H9 (cell line): ENCODE data around the gene TSNAX. TPM values are rescaled to one million over a fixed set of nuclear protein-coding genes. Genes with fewer than 3 reads are reported as not detected.

Source experiments
- DNase-seq: peaks from one replicate; pipeline ENCODE4 v3.0.0-alpha.2; 2017
- H2AFZ ChIP-seq: one replicate; pipeline ENCODE4 v1.6.1; 2013; ENCODE audit warnings: mild to moderate bottlenecking, low read length, control low read depth, moderate library complexity
- H2AK5ac ChIP-seq: 2 replicates; pipeline ENCODE4 v1.6.1; 2013; ENCODE audit warnings: low read length, control low read depth, mixed read lengths; ENCODE audit not compliant: insufficient read length
- H2BK120ac ChIP-seq: one replicate; pipeline ENCODE4 v1.6.1; 2013; ENCODE audit warnings: low read depth, mild to moderate bottlenecking, low read length, control low read depth, inconsistent platforms; ENCODE audit not compliant: poor library complexity, severe bottlenecking
- H2BK12ac ChIP-seq: 2 replicates; pipeline ENCODE4 v1.6.1; 2013; ENCODE audit warnings: low read length, control low read depth, mixed read lengths, low read depth; ENCODE audit not compliant: insufficient read length
- H2BK15ac ChIP-seq: 2 replicates; pipeline ENCODE4 v1.6.1; 2013; ENCODE audit warnings: low read depth, low read length, control low read depth
- H2BK20ac ChIP-seq: one replicate; pipeline ENCODE4 v1.6.1; 2013; ENCODE audit warnings: low read depth, mild to moderate bottlenecking, low read length, control low read depth, inconsistent platforms; ENCODE audit not compliant: poor library complexity, severe bottlenecking
- H2BK5ac ChIP-seq: 2 replicates; pipeline ENCODE4 v1.6.1; 2013; ENCODE audit warnings: low read length, control low read depth, mixed read lengths; ENCODE audit not compliant: insufficient read length
- H3K14ac ChIP-seq: 2 replicates; pipeline ENCODE4 v1.6.1; 2013; ENCODE audit warnings: low read length, control low read depth; ENCODE audit not compliant: insufficient read depth
- H3K18ac ChIP-seq: 2 replicates; pipeline ENCODE4 v1.6.1; 2013; ENCODE audit warnings: low read depth, mild to moderate bottlenecking, mixed read lengths, low read length, control low read depth; ENCODE audit not compliant: insufficient read length
- H3K23ac ChIP-seq: 2 replicates; pipeline ENCODE4 v1.6.1; 2013; ENCODE audit warnings: low read length, control low read depth, mixed read lengths, low read depth; ENCODE audit not compliant: insufficient read length
- H3K23me2 ChIP-seq: 2 replicates; pipeline ENCODE4 v1.6.1; 2013; ENCODE audit warnings: low read depth, mild to moderate bottlenecking, mixed read lengths, low read length, control low read depth; ENCODE audit not compliant: insufficient read length, poor library complexity, severe bottlenecking
- H3K27ac ChIP-seq: 2 replicates; pipeline ENCODE4 v1.5.1; 2013; ENCODE audit warnings: low read length, control low read depth, mixed read lengths, low read depth; ENCODE audit not compliant: insufficient read length
- H3K27me3 ChIP-seq: 2 replicates; pipeline ENCODE4 v1.6.1; 2013; ENCODE audit warnings: low read length, control low read depth, inconsistent platforms; ENCODE audit not compliant: insufficient read depth
- H3K4ac ChIP-seq: 2 replicates; pipeline ENCODE4 v1.6.1; 2013; ENCODE audit warnings: low read depth, mild to moderate bottlenecking, control low read depth, inconsistent platforms, low read length, moderate library complexity
- H3K4me1 ChIP-seq: 2 replicates; pipeline ENCODE4 v1.6.1; 2013; ENCODE audit warnings: low read length, control low read depth, inconsistent platforms; ENCODE audit not compliant: insufficient read depth
- H3K4me2 ChIP-seq: 2 replicates; pipeline ENCODE4 v1.6.1; 2013; ENCODE audit warnings: low read length, control low read depth, mixed read lengths; ENCODE audit not compliant: insufficient read length, insufficient read depth
- H3K56ac ChIP-seq: 2 replicates; pipeline ENCODE4 v1.6.1; 2013; ENCODE audit warnings: low read depth, mild to moderate bottlenecking, mixed read lengths, low read length, control low read depth; ENCODE audit not compliant: insufficient read length
- H3K79me1 ChIP-seq: 2 replicates; pipeline ENCODE4 v1.6.1; 2013; ENCODE audit warnings: low read depth, mild to moderate bottlenecking, moderate library complexity, low read length, control low read depth, inconsistent platforms; ENCODE audit not compliant: insufficient read depth, poor library complexity, severe bottlenecking
- H3K79me2 ChIP-seq: 2 replicates; pipeline ENCODE4 v1.6.1; 2013; ENCODE audit warnings: low read length, control low read depth, inconsistent platforms; ENCODE audit not compliant: insufficient read depth
- H3K9ac ChIP-seq: 2 replicates; pipeline ENCODE4 v1.6.1; 2013; ENCODE audit warnings: low read length, control low read depth, mixed read lengths; ENCODE audit not compliant: insufficient read length; ENCODE audit errors: extremely low read depth
- H3K9me3 ChIP-seq: one replicate; pipeline ENCODE4 v1.6.1; 2013; ENCODE audit warnings: low read depth, low read length, inconsistent platforms; ENCODE audit not compliant: control insufficient read depth
- H3T11ph ChIP-seq: one replicate; pipeline ENCODE4 v1.6.1; 2013; ENCODE audit warnings: mild to moderate bottlenecking, low read length, control low read depth, inconsistent platforms
- H4K20me1 ChIP-seq: one replicate; pipeline ENCODE4 v1.6.1; 2013; ENCODE audit not compliant: control insufficient read depth, insufficient read length, insufficient read depth
- H4K5ac ChIP-seq: 2 replicates; pipeline ENCODE4 v1.6.1; 2013; ENCODE audit warnings: low read depth, mild to moderate bottlenecking, mixed read lengths, low read length, control low read depth; ENCODE audit not compliant: insufficient read length
- H4K8ac ChIP-seq: replicated peaks from 2 replicates; pipeline ENCODE4 v1.6.1; 2013; ENCODE audit warnings: low read length, control low read depth, mixed read lengths, low read depth; ENCODE audit not compliant: insufficient read length
- H4K91ac ChIP-seq: 2 replicates; pipeline ENCODE4 v1.6.1; 2013; ENCODE audit warnings: low read depth, mild to moderate bottlenecking, moderate library complexity, mixed read lengths, low read length, control low read depth; ENCODE audit not compliant: insufficient read length
- H3K27ac Mint-ChIP-seq, 3 experiments: 2 replicates in 2 of 3; 3 replicates in 1 of 3; pipeline ENCODE4 v1.8.0; 2020 to 2021; ENCODE audit warnings: mixed read lengths in 3 of 3, mild to moderate bottlenecking in 1 of 3, moderate library complexity in 1 of 3
- H3K27me3 Mint-ChIP-seq: 2 replicates; pipeline ENCODE4 v1.8.0; 2021; ENCODE audit warnings: low read depth, mild to moderate bottlenecking, moderate library complexity, mixed read lengths
- H3K36me3 Mint-ChIP-seq, 3 experiments: 2 replicates in 2 of 3; 3 replicates in 1 of 3; pipeline ENCODE4 v1.8.0; 2020 to 2021; ENCODE audit warnings: low read depth in 3 of 3, mixed read lengths in 3 of 3; ENCODE audit not compliant: insufficient read depth in 1 of 3
- H3K4me1 Mint-ChIP-seq, 2 experiments: 2 replicates each; pipeline ENCODE4 v1.8.0; 2020; ENCODE audit warnings: mixed read lengths in 2 of 2
- H3K4me3 Mint-ChIP-seq, 2 experiments: 2 replicates in 1 of 2; 3 replicates in 1 of 2; pipeline ENCODE4 v1.8.0; 2020 to 2021; ENCODE audit warnings: mild to moderate bottlenecking in 2 of 2, mixed read lengths in 2 of 2, moderate library complexity in 1 of 2
- H3K9me3 Mint-ChIP-seq, 2 experiments: 2 replicates in 1 of 2; 3 replicates in 1 of 2; pipeline ENCODE4 v1.8.0; 2020; ENCODE audit warnings: mild to moderate bottlenecking in 2 of 2, mixed read lengths in 2 of 2, moderate library complexity in 1 of 2
- CTCF ChIP-seq: fragments of 200-600 bp; sonication (generic); conservative IDR thresholded peaks from 3 replicates; pipeline ENCODE4 v1.8.0; 2021; ENCODE audit warnings: antibody characterized with exemption, mild to moderate bottlenecking
- WGBS: extraction: QIAGEN DNeasy Blood & Tissue Kit; methylation state at CpG from one replicate; pipeline ENCODE4 v1.1.7; 2013; ENCODE audit warnings: missing lambda C conversion rate, low lambda C conversion rate, mixed read lengths; ENCODE audit not compliant: insufficient read length; ENCODE audit errors: extremely low coverage; 5-methylcytosine and 5-hydroxymethylcytosine counted together
- long read RNA-seq: library from polyadenylated mRNA; unstranded; transcript quantifications from one replicate; pipeline ENCODE4 v2.0.0, GENCODE V29; 2020
- total RNA-seq: library from RNA; stranded (reverse); gene quantifications from 2 replicates; pipeline ENCODE4 v1.2.1, GENCODE V29; 2021

The TSNAX gene, protein sequence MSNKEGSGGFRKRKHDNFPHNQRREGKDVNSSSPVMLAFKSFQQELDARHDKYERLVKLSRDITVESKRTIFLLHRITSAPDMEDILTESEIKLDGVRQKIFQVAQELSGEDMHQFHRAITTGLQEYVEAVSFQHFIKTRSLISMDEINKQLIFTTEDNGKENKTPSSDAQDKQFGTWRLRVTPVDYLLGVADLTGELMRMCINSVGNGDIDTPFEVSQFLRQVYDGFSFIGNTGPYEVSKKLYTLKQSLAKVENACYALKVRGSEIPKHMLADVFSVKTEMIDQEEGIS
- total RNA-seq = 39.8 and 39.9 TPM in 2 replicates
- long read RNA-seq, transcript TSNAX-201 (6 exons, 2,650 nt) = major isoform, 329 of 356 reads
- long read RNA-seq, partial matches to known transcripts = 6 of 356 reads
- long read RNA-seq, other reads (novel, unspliced or antisense) = 20 of 356 reads

DNA sequence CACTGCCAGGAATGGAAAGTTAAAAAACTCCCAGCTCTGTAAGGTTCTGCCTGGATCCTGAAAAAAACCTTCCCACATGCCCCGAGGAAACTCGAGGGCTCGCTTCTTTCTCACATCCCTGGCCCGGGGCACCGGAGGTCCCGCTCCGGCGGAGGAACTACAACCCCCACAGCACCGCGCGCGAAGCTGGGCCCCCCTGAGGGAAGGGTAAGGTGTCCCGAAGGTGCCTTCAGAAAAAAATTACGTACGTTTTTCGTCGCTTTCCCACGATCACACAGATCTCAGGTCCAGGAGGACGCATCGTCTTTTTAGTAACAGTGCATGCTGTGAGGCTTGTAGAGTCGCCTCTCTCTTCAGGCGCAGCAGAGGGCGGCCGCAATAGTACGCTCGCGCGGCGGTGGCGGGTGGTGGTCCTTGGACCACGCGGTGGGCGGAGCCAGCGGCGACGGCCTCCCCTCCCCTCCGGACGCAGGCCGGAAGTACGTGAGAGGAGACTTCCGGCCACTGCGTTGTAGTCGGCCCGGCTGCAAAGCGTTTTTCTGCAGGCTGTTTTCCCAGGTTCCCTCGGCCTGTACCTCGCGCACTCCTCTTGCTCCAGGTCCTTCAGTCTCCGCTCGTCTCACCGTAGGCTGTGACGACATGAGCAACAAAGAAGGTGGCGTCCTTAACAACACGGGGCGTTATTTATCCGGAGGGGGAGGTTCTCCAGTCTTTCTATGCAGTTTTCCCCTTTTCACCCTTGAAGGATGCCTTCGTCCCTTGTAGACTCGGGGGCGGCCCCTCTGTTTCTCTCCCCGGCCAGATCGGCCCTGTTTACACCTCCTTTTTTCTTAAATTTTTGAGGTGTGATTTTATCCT lies at the start of gene TSNAX:
TSNAX (plus strand) TSS at position 498 of the 858 bp plus-strand sequence; CDS start at position 640, 142 bp downstream.
- Histone ChIP-seq H4K91ac (no peak within 1 kb of the TSS), H3K4me1 (peaks cover 6% of the 10 kb centered on the region; the same call in 1 of the 2 replicates), H3K79me2 (peaks cover 5% of the 10 kb centered on the region; the same call in 1 of the 2 replicates), H3K4me2 (peak within 1 kb of the TSS; percentile 76), H3K9ac (peak within 1 kb of the TSS; percentile 94), H2BK20ac (no peak within 1 kb of the TSS), H3K9me3 (no peaks in the 10 kb centered on the region), H2BK15ac (no peak within 1 kb of the TSS), H2BK12ac (no peak within 1 kb of the TSS), H3K18ac (peak within 1 kb of the TSS; percentile 97), H3K23ac (no peak within 1 kb of the TSS), H4K20me1 (no peaks in the 10 kb centered on the region), H3K4ac (no peak within 1 kb of the TSS), H2AFZ (no peak within 1 kb of the TSS), H3K27ac (peak within 1 kb of the TSS; percentile 84), H3K56ac (peak within 1 kb of the TSS; percentile 90), H2AK5ac (no peak within 1 kb of the TSS), H3T11ph (no peak within 1 kb of the TSS), H4K5ac (peak within 1 kb of the TSS; percentile 97), H3K79me1 (no peaks in the 10 kb centered on the region), H2BK120ac (no peak within 1 kb of the TSS), H3K27me3 (no peaks in the 10 kb centered on the region), H3K14ac (peak within 1 kb of the TSS; percentile 89), H3K23me2 (peaks cover 5% of the 10 kb centered on the region), H4K8ac (peak within 1 kb of the TSS; percentile 96), H2BK5ac (peak within 1 kb of the TSS; percentile 95)
- no peak for TF ChIP-seq CTCF
- no peaks in the 10 kb centered on the region; a peak in 1 of 5 replicates for H3K9me3 Mint-ChIP-seq
- H3K27me3 Mint-ChIP-seq = no peaks in the 10 kb centered on the region
- peak; percentile 94 for DNase-seq
- peaks cover 4 to 24% (median 17%) of the 10 kb centered on the region in 3 experiments; a peak in 6 of 7 replicates for H3K36me3 Mint-ChIP-seq
- WGBS = no CpG with 5 or more reads among the region's 61 CpGs
- peak within 1 kb of the TSS; percentile 100 for H3K27ac Mint-ChIP-seq
- H3K4me1 Mint-ChIP-seq = peaks cover 36 to 48% of the 10 kb centered on the region in 2 experiments
- H3K4me3 Mint-ChIP-seq = peak within 1 kb of the TSS; percentile 90 to 98
